NCI-H2081 treated with DMSO at 0.1 percent for 48 hours (cell line): Measurements from ENCODE around the gene CCDC74A.
"Not testable (repeated sequence)": the region's sequence is repeated elsewhere in the genome, so short reads cannot be mapped to it uniquely, and the experiment has no call there.

Source experiments
- DNase-seq: peaks from one replicate; lab custom pipeline; 2025; lab: John Stamatoyannopoulos, UW

Gene CCDC74A

GRCh38 chr2:131527131-131528001, at the start of gene CCDC74A:
TSS of gene CCDC74A (plus strand) at chr2:131527888. CDS start at chr2:131527971, 83 bp downstream.
- DNase-seq = peak; percentile 0

- not testable (repeated sequence) for DNase-seq
These were observed 49.4 kb upstream of the CCDC74A start for GRCh38 chr2:131478074-131478849.

- DNase-seq = not testable (repeated sequence)
These were observed 48.7 kb upstream of the CCDC74A start for GRCh38 chr2:131478850-131479461.

DNA sequence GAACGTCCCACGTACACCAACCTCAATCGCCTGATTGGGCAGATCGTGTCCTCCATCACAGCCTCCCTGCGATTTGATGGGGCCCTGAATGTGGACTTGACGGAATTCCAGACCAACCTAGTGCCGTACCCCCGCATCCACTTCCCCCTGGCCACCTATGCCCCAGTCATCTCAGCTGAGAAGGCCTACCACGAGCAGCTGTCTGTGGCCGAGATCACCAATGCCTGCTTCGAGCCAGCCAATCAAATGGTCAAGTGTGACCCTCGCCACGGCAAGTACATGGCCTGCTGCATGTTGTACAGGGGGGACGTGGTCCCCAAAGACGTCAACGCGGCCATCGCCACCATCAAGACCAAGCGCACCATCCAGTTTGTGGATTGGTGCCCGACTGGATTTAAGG, 47.3 kb upstream of the CCDC74A start:
- not testable (repeated sequence) for DNase-seq

DNA sequence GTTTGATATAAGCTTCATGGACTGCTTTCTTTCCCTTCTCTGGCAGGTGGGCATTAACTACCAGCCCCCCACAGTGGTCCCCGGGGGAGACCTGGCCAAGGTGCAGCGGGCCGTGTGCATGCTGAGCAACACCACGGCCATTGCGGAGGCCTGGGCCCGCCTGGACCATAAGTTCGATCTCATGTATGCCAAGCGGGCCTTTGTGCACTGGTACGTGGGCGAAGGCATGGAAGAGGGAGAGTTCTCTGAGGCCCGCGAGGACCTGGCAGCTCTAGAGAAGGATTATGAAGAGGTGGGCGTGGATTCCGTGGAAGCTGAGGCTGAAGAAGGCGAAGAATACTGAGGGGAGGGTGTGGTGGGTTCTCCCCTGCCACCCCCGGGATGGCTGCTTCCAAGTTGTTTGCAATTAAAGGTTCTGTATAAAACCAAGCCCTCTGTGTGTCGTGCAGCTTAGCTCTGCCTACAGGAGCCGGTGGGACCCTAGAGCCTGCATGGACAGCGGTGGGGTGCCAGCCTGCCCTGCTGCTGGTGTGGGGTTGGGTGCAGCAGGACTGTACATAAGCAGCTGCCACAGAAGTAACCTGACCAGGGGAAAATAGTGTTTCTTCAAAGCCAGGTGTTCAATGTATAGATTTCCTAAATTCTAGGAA, 45.1 kb upstream of the CCDC74A start:
- not testable (repeated sequence) for DNase-seq

- DNase-seq = not testable (repeated sequence)
These were observed 43.5 kb upstream of the CCDC74A start for GRCh38 chr2:131483981-131484820.

GRCh38 chr2:131484906-131485460, 42.7 kb upstream of the CCDC74A start:
- not testable (repeated sequence) for DNase-seq

- DNase-seq = not testable (repeated sequence)
These were observed 41.3 kb upstream of the CCDC74A start for GRCh38 chr2:131486201-131486902.

DNA sequence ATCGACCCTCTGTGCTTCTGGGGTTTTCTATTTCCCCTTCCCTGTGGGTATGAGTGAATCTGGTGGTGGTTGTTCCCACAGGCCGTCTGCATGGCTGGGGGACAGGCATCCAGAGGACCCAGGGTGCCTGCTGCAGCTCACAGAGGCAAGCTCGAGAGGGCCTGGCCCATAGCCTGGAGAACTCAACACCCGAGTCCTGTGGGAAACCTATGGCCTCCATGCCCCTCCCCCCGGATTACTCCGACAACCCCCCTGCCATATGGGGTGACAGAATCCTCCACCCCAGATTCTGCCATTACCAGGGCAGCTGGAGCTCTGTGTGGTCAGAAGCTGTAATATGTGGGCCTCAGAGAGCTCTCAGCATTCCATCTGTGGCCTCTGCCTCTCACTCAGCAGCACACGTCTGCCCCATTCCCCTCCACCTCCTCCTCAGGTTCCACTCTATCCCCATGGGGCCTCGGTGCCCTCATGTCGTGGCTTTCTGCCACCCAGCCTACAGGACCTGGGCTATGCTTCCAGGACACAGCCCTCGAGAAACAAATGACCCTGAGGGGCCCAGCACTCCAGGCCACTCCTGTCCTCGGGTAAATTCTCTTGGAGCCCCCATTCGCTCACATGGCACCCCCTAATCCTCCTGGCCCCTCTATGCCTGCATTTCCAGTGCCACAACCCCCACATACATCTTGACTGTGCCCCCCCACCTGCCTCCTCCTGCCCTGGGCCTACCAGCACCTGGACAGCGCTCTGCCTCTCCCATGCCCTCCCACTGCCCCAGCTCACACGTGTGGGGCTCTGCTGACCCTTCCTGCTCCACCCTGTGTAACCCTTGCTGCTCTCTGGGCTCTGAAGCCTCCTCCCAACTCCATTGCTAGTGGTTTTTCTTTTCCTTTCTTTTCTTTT, 39.1 kb upstream of the CCDC74A start:
- no peak for DNase-seq

- not testable (repeated sequence) for DNase-seq
These were observed 36.8 kb upstream of the CCDC74A start for GRCh38 chr2:131490616-131491468.

GRCh38 chr2:131491469-131491836, 36.2 kb upstream of the CCDC74A start:
- not testable (repeated sequence) for DNase-seq

- not testable (repeated sequence) for DNase-seq
These were observed 35.7 kb upstream of the CCDC74A start, which contains the start of gene MZT2A for GRCh38 chr2:131492015-131492417. TSS of gene MZT2A (minus strand) at chr2:131492397. CDS start at chr2:131492376, 21 bp downstream.

DNA sequence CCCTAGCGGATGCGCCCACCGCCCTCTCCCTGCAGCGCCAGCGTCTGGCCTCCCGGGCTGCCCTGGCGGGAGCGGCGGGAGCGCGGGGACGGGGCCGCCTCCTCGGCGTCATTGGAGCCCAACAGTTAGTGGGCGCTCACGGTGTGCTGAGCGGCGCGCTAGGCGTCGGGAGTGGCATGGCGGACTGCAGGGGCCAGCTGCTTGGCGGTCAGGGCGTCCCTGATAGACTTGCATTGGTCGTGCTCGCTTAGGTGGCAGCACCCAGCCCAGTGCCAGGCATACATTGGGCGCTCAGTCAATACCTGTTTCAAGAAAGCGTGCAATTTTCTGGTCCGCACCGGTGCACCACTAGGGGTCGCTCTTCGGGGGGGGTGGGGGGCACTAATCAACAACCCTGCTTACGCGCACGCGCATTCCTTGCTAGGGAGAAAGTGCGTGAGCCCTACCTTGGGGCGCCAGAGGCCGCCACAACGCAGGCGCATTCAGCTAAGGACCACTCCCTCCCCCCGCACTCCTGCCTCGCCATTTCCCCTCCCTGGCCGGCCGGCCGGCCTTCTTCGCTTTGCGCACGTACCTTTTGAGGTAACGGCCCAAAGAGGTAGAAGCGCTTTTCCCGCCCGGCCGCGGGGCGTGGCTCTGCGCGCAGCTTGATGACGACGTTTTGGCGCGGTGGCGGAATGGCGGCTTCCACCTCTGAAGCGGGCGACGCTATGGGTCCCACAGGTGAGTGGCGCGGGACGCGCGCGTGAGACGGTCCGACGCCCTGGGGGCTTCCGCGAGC, 35.1 kb upstream of the CCDC74A start:
- peak; percentile 84 for DNase-seq

DNA sequence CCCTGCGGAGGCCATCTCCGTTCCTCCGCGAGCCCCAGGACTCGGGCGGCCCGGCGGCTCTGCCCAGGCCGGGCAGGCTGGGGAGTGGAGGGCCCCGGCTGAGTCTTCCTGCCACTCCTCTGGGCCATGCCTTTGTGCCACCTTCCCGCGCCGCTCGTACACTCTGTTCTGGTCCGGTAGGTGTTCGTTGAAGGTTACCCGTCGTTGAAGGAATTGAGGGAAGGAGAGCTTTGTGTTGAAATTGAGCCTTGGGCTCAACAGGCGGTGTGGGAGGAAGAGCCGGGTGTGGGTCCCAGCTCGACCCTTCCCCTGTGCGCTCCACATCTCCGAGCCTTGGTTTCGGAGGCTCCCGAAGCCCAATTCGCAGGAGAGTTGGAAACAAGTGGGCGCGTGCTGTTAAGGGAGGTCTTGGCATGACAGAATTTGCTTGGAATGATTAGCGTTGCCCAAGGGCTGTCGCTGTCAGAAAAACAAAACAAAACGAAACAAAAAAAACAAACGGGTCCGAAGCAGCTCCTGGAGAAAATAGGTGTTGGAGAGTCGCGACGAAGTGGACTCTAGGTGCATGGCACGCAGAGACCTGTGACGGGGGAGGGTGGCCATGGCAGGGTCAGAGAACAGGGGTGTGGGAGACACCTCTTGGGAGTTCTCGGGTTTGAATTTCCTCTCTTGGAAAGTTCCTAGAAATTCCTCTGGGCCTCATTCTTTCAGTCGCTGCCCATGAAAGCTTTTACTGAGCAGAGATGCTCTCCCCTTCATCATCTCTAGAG, 34.3 kb upstream of the CCDC74A start:
- no peak for DNase-seq

DNA sequence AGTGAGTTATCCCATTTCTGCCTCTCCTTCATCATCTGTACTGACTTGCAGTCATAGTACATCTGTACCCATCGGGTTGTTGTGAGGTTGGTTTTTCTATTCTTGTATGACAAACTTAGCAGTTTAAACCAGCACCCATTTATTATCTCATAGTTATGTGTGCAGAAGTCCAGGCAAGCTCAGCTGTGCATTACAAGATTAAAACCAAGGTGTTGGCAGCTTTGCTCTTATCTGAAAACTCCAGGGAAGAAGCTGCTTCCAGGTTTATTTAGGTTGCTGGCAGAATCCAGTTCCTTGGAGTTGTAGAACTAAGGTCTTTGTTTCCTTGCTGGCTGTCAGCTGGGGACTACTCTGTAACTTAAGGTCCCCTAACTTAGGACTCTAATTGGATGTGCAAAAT, 32.2 kb upstream of the CCDC74A start:
- not testable (repeated sequence) for DNase-seq

DNA sequence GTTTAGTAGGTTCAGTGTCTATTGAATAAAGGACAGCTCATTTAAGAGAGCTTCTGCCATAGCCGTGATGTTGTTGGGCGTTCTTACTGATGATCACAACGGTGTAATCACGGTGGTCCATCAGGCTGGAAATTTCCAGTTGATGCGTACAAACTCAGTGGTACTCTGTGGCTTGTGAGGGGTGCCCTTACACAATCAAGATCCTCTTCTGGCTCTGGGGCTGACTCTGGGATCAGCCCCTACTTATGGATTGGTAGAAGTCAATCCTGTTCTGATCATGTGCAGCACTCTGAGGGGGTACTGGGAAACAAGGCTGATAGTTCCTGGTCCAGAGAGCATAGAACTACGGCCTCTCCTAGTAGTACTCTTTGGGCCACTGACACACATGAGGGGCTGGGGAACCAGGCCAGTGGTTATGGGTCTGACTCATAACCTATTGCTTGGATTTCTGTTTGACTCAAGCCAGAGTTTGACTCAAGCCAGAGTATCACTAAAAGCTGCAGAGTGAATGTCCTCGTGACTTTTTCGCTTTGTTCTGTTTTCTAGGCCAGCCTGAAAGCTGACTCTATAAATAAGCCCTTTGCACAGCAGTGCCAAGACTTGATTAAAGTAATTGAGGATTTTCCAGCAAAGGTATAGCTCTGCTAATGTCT, 29.2 kb upstream of the CCDC74A start:
- not testable (repeated sequence) for DNase-seq
